ENCODE measurements around the gene CFAP300. TPM values are rescaled to one million over a fixed set of nuclear protein-coding genes. Genes with fewer than 3 reads are reported as not detected.

The CFAP300 gene
- polyA plus RNA-seq, 2 of the 4 experiments (the other 2 are of a cell fraction): 8.2 to 17.1 TPM

DNA sequence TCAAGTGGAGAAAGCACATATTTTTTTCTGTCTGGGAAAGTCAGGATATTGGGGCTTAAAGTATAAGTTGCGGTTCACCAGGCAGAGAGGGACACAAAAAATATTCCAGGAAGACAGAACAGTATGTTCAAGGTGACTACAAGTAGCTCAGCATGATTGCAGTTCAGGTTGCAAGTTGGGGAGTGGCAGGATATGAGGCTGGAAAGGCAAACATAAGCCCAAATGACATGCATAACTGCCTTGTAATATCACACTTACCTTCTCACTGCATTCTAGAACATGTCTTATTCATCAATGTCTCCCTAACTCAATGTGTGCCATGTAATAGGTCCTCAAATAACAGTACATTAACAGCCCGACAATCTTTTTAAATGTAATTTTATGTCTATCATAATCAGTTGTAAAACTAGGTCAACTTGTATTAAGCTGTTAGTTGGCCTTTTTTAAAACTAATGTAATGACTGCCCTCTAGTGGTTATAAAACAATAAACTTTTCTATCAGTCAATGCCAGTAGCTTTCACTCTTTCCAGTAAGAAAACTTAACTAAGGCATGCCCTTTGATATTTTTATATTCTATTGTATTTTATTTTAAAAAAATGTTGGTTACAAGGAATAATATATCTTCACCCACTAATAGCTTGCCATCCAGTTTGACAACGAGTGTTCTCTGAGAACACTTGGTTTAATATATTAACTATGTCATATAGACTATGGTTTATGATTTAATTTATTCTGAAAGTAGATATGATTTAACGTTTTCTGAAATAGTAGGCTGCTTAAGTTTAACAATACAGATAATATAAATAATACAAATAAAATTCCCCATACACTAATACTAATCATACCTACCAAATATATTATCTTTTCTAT, 39.4 kb upstream of the CFAP300 start (continued):
- TF ChIP-seq CEBPB (IDR thresholded peaks at IDR 0.05) (peak in 1 of 2 experiments; percentile 28; a peak in 1 of 4 replicates), MYC (IDR thresholded peaks at IDR 0.05; ENCODE audit: borderline replicate concordance, low read length) (no peak), KDM1A (IDR thresholded peaks at IDR 0.05; ENCODE audit: low read depth) (no peak), PHF8 (IDR thresholded peaks at IDR 0.05; ENCODE audit: borderline replicate concordance, low read depth) (no peak), RNF2 (IDR thresholded peaks at IDR 0.05; ENCODE audit: borderline replicate concordance, low read depth) (no peak), MAFK (IDR thresholded peaks at IDR 0.05; ENCODE audit: partially characterized antibody) (no peak), NR3C1 (IDR thresholded peaks at IDR 0.05) (no peak)
- TF ChIP-seq, protein P1, sequence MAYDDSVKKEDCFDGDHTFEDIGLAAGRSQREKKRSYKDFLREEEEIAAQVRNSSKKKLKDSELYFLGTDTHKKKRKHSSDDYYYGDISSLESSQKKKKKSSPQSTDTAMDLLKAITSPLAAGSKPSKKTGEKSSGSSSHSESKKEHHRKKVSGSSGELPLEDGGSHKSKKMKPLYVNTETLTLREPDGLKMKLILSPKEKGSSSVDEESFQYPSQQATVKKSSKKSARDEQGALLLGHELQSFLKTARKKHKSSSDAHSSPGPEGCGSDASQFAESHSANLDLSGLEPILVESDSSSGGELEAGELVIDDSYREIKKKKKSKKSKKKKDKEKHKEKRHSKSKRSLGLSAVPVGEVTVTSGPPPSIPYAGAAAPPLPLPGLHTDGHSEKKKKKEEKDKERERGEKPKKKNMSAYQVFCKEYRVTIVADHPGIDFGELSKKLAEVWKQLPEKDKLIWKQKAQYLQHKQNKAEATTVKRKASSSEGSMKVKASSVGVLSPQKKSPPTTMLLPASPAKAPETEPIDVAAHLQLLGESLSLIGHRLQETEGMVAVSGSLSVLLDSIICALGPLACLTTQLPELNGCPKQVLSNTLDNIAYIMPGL (CRISPR knock-in tag; IDR thresholded peaks at IDR 0.05; ENCODE audit: borderline replicate concordance): no peak

DNA sequence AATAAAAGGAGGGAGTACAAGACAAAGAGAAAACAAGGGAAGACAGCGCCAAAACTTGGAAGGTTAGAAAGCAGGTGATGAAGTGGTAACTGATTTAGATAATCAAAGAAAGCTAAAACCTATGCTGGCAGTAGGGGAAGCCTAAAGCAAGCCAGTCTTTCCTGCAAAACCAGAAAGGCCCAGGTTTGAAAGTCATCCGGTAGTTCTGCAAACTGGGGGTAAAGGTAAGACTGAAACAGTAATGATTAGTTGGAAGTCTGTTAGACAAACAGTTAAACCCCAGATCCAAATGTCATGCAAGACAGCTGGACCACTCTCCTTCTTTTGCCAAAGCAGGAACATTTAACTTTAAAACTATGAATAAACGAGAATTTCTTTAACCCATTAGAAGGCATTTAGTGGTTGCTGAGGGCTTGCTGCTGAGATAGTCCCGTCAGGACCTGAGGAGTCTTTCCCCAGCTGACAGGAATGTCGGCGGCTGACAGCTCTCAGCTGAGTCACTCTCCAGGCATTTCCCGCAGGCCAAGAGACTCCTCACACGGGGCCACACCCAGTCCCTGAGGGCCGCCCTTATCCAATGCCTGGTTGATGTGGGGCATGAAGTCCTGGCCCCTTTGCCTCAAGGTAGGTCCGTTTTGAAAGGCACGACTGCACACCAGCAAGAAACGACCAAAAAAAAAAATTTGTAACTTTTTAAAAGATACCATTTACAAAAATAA, 36.3 kb upstream of the CFAP300 start:
- Histone ChIP-seq H3K27ac (peak overlapping the region; percentile 60 to 62; a peak in 5 of 6 replicates), H3K4me3 (no peak overlapping the region), H3K9me3 (0 out of 3 replicates have a peak, but pooled peaks cover 2% of the 10 kb centered on the region), H3K4me1 (peaks cover 44% of the 10 kb centered on the region), H3K4me2 (peak overlapping the region; percentile 71)
- ChIA-PET POLR2A (no interaction called here), CTCF (interaction anchor here (0.6 to 6.4 kb wide), 3 partner anchors 96 to 149 kb away, joined by 4 to 112 read pairs (median 6); partner anchors contain the start of gene CEP126)
- peak; percentile 80 to 93 for ATAC-seq
- no peak for FAIRE-seq
- DNase-seq (ENCODE audit: low read depth in 1 of 2, low spot score in 1 of 2): peak; percentile 77 to 79
- TF ChIP-seq, protein P2, sequence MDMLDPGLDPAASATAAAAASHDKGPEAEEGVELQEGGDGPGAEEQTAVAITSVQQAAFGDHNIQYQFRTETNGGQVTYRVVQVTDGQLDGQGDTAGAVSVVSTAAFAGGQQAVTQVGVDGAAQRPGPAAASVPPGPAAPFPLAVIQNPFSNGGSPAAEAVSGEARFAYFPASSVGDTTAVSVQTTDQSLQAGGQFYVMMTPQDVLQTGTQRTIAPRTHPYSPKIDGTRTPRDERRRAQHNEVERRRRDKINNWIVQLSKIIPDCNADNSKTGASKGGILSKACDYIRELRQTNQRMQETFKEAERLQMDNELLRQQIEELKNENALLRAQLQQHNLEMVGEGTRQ (IDR thresholded peaks at IDR 0.05): no peak
- TF ChIP-seq KDM5A (IDR thresholded peaks at IDR 0.05): no peak
- TF ChIP-seq RAD21 (conservative IDR thresholded peaks at IDR 0.05 in 1 of 2, IDR thresholded peaks at IDR 0.05 in 1 of 2): no peak
- TF ChIP-seq FOSL2 (IDR thresholded peaks at IDR 0.05): 0 out of 2 replicates have a peak, but pooled peaks have one; percentile 29
- peak; percentile 85 for TF ChIP-seq FOSL2 (CRISPR knock-in tag; IDR thresholded peaks at IDR 0.05)
- no peak for TF ChIP-seq NPAS2 (CRISPR knock-in tag; IDR thresholded peaks at IDR 0.05; ENCODE audit: borderline replicate concordance)
- TF ChIP-seq, protein P3, sequence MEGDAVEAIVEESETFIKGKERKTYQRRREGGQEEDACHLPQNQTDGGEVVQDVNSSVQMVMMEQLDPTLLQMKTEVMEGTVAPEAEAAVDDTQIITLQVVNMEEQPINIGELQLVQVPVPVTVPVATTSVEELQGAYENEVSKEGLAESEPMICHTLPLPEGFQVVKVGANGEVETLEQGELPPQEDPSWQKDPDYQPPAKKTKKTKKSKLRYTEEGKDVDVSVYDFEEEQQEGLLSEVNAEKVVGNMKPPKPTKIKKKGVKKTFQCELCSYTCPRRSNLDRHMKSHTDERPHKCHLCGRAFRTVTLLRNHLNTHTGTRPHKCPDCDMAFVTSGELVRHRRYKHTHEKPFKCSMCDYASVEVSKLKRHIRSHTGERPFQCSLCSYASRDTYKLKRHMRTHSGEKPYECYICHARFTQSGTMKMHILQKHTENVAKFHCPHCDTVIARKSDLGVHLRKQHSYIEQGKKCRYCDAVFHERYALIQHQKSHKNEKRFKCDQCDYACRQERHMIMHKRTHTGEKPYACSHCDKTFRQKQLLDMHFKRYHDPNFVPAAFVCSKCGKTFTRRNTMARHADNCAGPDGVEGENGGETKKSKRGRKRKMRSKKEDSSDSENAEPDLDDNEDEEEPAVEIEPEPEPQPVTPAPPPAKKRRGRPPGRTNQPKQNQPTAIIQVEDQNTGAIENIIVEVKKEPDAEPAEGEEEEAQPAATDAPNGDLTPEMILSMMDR (IDR thresholded peaks at IDR 0.05): no peak
- TF ChIP-seq FOXS1 (CRISPR knock-in tag; IDR thresholded peaks at IDR 0.05): no peak
- no peak for TF ChIP-seq MAZ (IDR thresholded peaks at IDR 0.05; ENCODE audit: borderline replicate concordance, low read depth, low read length)
- TF ChIP-seq CHD2 (IDR thresholded peaks at IDR 0.05; ENCODE audit: low read length, partially characterized antibody): no peak
- TF ChIP-seq NFE2L2 (conservative IDR thresholded peaks at IDR 0.05; ENCODE audit: low read length): no peak
- TF ChIP-seq, protein P4, sequence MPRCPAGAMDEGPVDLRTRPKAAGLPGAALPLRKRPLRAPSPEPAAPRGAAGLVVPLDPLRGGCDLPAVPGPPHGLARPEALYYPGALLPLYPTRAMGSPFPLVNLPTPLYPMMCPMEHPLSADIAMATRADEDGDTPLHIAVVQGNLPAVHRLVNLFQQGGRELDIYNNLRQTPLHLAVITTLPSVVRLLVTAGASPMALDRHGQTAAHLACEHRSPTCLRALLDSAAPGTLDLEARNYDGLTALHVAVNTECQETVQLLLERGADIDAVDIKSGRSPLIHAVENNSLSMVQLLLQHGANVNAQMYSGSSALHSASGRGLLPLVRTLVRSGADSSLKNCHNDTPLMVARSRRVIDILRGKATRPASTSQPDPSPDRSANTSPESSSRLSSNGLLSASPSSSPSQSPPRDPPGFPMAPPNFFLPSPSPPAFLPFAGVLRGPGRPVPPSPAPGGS (IDR thresholded peaks at IDR 0.05): no peak
- TF ChIP-seq GATA3 (IDR thresholded peaks at IDR 0.05; ENCODE audit: borderline replicate concordance): peak; percentile 45; the same call in 1 of the 2 replicates
- TF ChIP-seq, protein P5, sequence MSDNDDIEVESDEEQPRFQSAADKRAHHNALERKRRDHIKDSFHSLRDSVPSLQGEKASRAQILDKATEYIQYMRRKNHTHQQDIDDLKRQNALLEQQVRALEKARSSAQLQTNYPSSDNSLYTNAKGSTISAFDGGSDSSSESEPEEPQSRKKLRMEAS (IDR thresholded peaks at IDR 0.05): peak; percentile 60; the same call in 1 of the 2 replicates
- no peak for TF ChIP-seq HOXB13 (CRISPR knock-in tag; IDR thresholded peaks at IDR 0.05; ENCODE audit: low read depth)
- 11% methylated on average over 12 of the region's 12 CpGs for WGBS (ENCODE audit: missing lambda C conversion rate)

All from A549 (cell line).